NT2/D1 (cell line): ENCODE measurements around the gene ARHGEF25.

Experiments
- DNase-seq: peaks from one replicate; pipeline ENCODE4 v3.0.0-alpha.2; 2011; ENCODE audit warnings: low read depth, low spot score
- H3K27me3 ChIP-seq: 2 replicates; pipeline ENCODE4 v1.6.0; 2011; ENCODE audit warnings: mild to moderate bottlenecking; ENCODE audit not compliant: insufficient read length, insufficient read depth
- H3K36me3 ChIP-seq: 2 replicates; pipeline ENCODE4 v1.6.1; 2011; ENCODE audit warnings: mild to moderate bottlenecking, low read length, mixed read lengths; ENCODE audit not compliant: insufficient read depth, insufficient read length
- H3K4me1 ChIP-seq: 2 replicates; pipeline ENCODE4 v1.5.1; 2011; ENCODE audit not compliant: insufficient read depth, insufficient read length
- H3K4me3 ChIP-seq: 2 replicates; pipeline ENCODE4 v1.5.1; 2011; ENCODE audit warnings: low read depth; ENCODE audit not compliant: insufficient read length
- H3K9ac ChIP-seq: 2 replicates; pipeline ENCODE4 v1.6.0; 2011; ENCODE audit warnings: low read depth; ENCODE audit not compliant: insufficient read length
- H3K9me3 ChIP-seq: 2 replicates; pipeline ENCODE4 v1.5.1; 2011; ENCODE audit warnings: mild to moderate bottlenecking, low read length; ENCODE audit not compliant: insufficient read depth
- SUZ12 ChIP-seq: IDR thresholded peaks from 2 replicates; pipeline ENCODE4 v1.6.1; 2011; ENCODE audit not compliant: insufficient read length, insufficient read depth; ENCODE audit errors: extremely low read depth
- YY1 ChIP-seq: IDR thresholded peaks from 2 replicates; pipeline ENCODE4 v1.6.1; 2011; ENCODE audit not compliant: insufficient read length, insufficient read depth
- ZNF274 ChIP-seq: IDR thresholded peaks from 2 replicates; pipeline ENCODE4 v1.6.1; 2011; ENCODE audit warnings: mild to moderate bottlenecking, low read depth, low read length

Gene ARHGEF25

GRCh38 chr12:57603324-57603723, 7.9 kb upstream of the ARHGEF25 start:
- Histone ChIP-seq H3K27me3 (no peaks in the 10 kb centered on the region), H3K9ac (peak overlapping the region; percentile 66), H3K4me3 (no peak overlapping the region), H3K9me3 (no peaks in the 10 kb centered on the region), H3K4me1 (peaks cover 3% of the 10 kb centered on the region), H3K36me3 (peaks cover 66% of the 10 kb centered on the region)
- no peak for DNase-seq
- no peak for TF ChIP-seq ZNF274

GRCh38 chr12:57603815-57604453, 7.3 kb upstream of the ARHGEF25 start:
- no peaks in the 10 kb centered on the region for H3K9me3 ChIP-seq
- TF ChIP-seq ZNF274 (no peak), SUZ12 (no peak), YY1 (no peak)
- H3K27me3 ChIP-seq, result no peaks in the 10 kb centered on the region
- peak overlapping the region; percentile 94 for H3K9ac ChIP-seq
- H3K4me1 ChIP-seq, result peaks cover 7% of the 10 kb centered on the region
- DNase-seq, result no peak
- peak overlapping the region; percentile 86 for H3K4me3 ChIP-seq
- peaks cover 68% of the 10 kb centered on the region for H3K36me3 ChIP-seq

GRCh38 chr12:57604454-57604991, 6.7 kb upstream of the ARHGEF25 start, which contains the start of gene DTX3:
Gene DTX3, plus strand, starts transcription at chr12:57604824. Its CDS starts 1,694 bp downstream, at chr12:57606518.
- peak; percentile 50 for TF ChIP-seq YY1
- no peak for TF ChIP-seq SUZ12
- TF ChIP-seq ZNF274, result no peak
- DNase-seq, result no peak
- Histone ChIP-seq H3K27me3 (no peaks in the 10 kb centered on the region), H3K4me3 (peak within 1 kb of the TSS; percentile 86), H3K9me3 (no peaks in the 10 kb centered on the region), H3K9ac (peak within 1 kb of the TSS; percentile 94), H3K4me1 (peaks cover 8% of the 10 kb centered on the region), H3K36me3 (peaks cover 65% of the 10 kb centered on the region)

- peaks cover 8% of the 10 kb centered on the region for H3K4me1 ChIP-seq
- DNase-seq, result no peak
- no peaks in the 10 kb centered on the region for H3K27me3 ChIP-seq
- TF ChIP-seq YY1 (no peak), SUZ12 (no peak), ZNF274 (no peak)
- peaks cover 58% of the 10 kb centered on the region for H3K36me3 ChIP-seq
- peak overlapping the region; percentile 86 for H3K4me3 ChIP-seq
- no peaks in the 10 kb centered on the region for H3K9me3 ChIP-seq
- H3K9ac ChIP-seq, result peak overlapping the region; percentile 91
These were observed 6.0 kb upstream of the ARHGEF25 start for GRCh38 chr12:57604992-57605810.

GRCh38 chr12:57605811-57606311, 5.4 kb upstream of the ARHGEF25 start:
- no peak for DNase-seq
- no peaks in the 10 kb centered on the region for H3K9me3 ChIP-seq
- H3K4me1 ChIP-seq, result peaks cover 8% of the 10 kb centered on the region
- H3K9ac ChIP-seq, result peak overlapping the region; percentile 91
- TF ChIP-seq ZNF274 (no peak), YY1 (no peak), SUZ12 (no peak)
- peak overlapping the region; percentile 86 for H3K4me3 ChIP-seq
- peaks cover 52% of the 10 kb centered on the region for H3K36me3 ChIP-seq
- H3K27me3 ChIP-seq, result no peaks in the 10 kb centered on the region

DNA sequence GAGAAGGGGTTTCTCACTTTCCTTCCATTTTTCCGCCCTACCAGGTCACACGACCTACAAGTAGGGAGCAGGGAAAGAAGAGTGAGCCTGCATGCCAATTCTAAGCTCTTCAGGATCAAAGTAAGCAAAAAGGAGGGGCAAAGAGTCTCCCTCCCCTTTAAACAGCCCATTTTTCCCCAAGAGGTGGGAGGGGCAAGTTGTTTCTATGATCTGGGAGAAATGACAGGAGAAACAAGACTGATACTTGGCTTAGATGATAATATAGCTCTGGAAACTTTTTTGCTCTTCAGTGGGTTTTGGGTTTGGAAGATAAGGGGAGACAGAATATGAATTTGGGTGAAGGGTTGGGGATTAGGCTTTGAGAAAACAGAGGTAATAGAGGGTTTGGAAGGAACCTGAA, 4.8 kb upstream of the ARHGEF25 start:
- no peak for TF ChIP-seq ZNF274
- no peak for TF ChIP-seq YY1
- no peak for TF ChIP-seq SUZ12
- no peak for DNase-seq
- Histone ChIP-seq H3K27me3 (no peaks in the 10 kb centered on the region), H3K36me3 (peaks cover 46% of the 10 kb centered on the region), H3K9ac (no peak overlapping the region), H3K4me3 (no peak overlapping the region), H3K9me3 (no peaks in the 10 kb centered on the region), H3K4me1 (peaks cover 8% of the 10 kb centered on the region)

- peak overlapping the region; percentile 8 for H3K9ac ChIP-seq
- H3K9me3 ChIP-seq, result no peaks in the 10 kb centered on the region
- no peak for DNase-seq
- H3K4me3 ChIP-seq, result no peak overlapping the region
- H3K36me3 ChIP-seq, result peaks cover 42% of the 10 kb centered on the region
- TF ChIP-seq SUZ12 (no peak), ZNF274 (no peak), YY1 (no peak)
- peaks cover 8% of the 10 kb centered on the region for H3K4me1 ChIP-seq
- no peaks in the 10 kb centered on the region for H3K27me3 ChIP-seq
These were observed 4.4 kb upstream of the ARHGEF25 start for GRCh38 chr12:57606821-57607220.
